H1 (cell line): ENCODE results near the gene ASCC1. TPM values are rescaled to one million over a fixed set of nuclear protein-coding genes. Genes with fewer than 3 reads are reported as not detected.

Source experiments
- ATF2 ChIP-seq: IDR thresholded peaks from 2 replicates; pipeline ENCODE4 v1.6.1; 2012; ENCODE audit warnings: low read length, inconsistent platforms
- CTCF ChIP-seq, 3 experiments: IDR thresholded peaks; 1 replicate in 2 of 3; 2 replicates in 1 of 3; pipeline versions ENCODE4 v1.5.1 to v1.6.1; 2011; ENCODE audit warnings: low read length in 3 of 3, mild to moderate bottlenecking in 3 of 3, inconsistent platforms in 2 of 3, low read depth in 1 of 3, moderate library complexity in 1 of 3; ENCODE audit not compliant: insufficient read depth in 1 of 3; ENCODE audit errors: control extremely low read depth in 1 of 3
- MAFK ChIP-seq: IDR thresholded peaks from 2 replicates; pipeline ENCODE4 v1.6.1; 2012; ENCODE audit warnings: low read depth, mild to moderate bottlenecking, improper control_type of control experiment, low read length
- TAF1 ChIP-seq: IDR thresholded peaks from 2 replicates; pipeline ENCODE4 v1.6.1; 2011; ENCODE audit warnings: mild to moderate bottlenecking, low read depth, low read length
- polyA plus RNA-seq, 7 experiments: library from polyadenylated mRNA; depleted of rRNA in 3 of 7; stranded (reverse) in 5 of 7; unstranded in 2 of 7; fragments of >200 nt in 5 of 7; fragments of 200-250 nt in 2 of 7; gene quantifications; 1 replicate in 5 of 7; 2 replicates in 1 of 7; 4 replicates in 1 of 7; pipeline versions ENCODE4 v1.2.1 to v1.2.3, GENCODE V29; 2011 to 2013; ENCODE audit warnings: missing spikeins in 2 of 7, mixed read lengths in 2 of 7
- total RNA-seq: library from RNA; stranded (reverse); fragmentation: NEBNext Ultra II Directional; extraction: Animal tissue kit (Norgen Biotek cat#: 25700); gene quantifications from 2 replicates; pipeline ENCODE4 v1.2.1, GENCODE V29; 2021

Gene ASCC1
- total and polyA plus RNA-seq, 2 of the 8 experiments (the other 6 are each of a cell fraction or from before 2014, with no cell fraction given): 25.6 to 35.8 TPM

GRCh38 chr10:72218726-72219125 lies 2.6 kb upstream of the ASCC1 start (continued):
- TF ChIP-seq CTCF (IDR thresholded peaks at IDR 0.05; ENCODE audit: control extremely low read depth in 1 of 3, insufficient read depth in 1 of 3, low read depth in 1 of 3, low read length in 3 of 3): no peak
- no peak for TF ChIP-seq MAFK
- no peak for TF ChIP-seq ATF2
- TF ChIP-seq TAF1: no peak
